SU-DHL-6 (cell line): ENCODE measurements around the gene MYO1F.

ENCODE experiments used
- H2AFZ ChIP-seq: fragments of 200-600 bp; sonication (generic); 2 replicates; pipeline ENCODE4 v1.6.1; 2014; ENCODE audit warnings: low read depth, mild to moderate bottlenecking, moderate library complexity, mixed read lengths, antibody characterized with exemption, low read length; ENCODE audit not compliant: severe bottlenecking
- H3F3A ChIP-seq: fragments of 200-600 bp; shearing (Covaris generic); 2 replicates; pipeline ENCODE4 v1.6.0; 2016; ENCODE audit warnings: antibody characterized with exemption, mild to moderate bottlenecking; ENCODE audit not compliant: insufficient read depth
- H3K27ac ChIP-seq: fragments of 200-600 bp; sonication (generic); 2 replicates; pipeline ENCODE4 v1.5.1; 2016; ENCODE audit warnings: low read depth, mild to moderate bottlenecking, low read length, moderate library complexity, mixed read lengths
- H3K27me3 ChIP-seq: fragments of 200-600 bp; sonication (generic), shearing (Covaris generic); 2 replicates; pipeline ENCODE4 v1.6.0; 2014; ENCODE audit warnings: mild to moderate bottlenecking, low read length
- H3K36me3 ChIP-seq: fragments of 200-600 bp; sonication (generic); 2 replicates; pipeline ENCODE4 v1.6.1; 2014; ENCODE audit warnings: mild to moderate bottlenecking, low read length, mixed read lengths
- H3K4me2 ChIP-seq: fragments of 300-600, 200-600 bp; shearing (Covaris generic), sonication (generic); 2 replicates; pipeline ENCODE4 v1.6.0; 2014; ENCODE audit warnings: low read length, low read depth, mild to moderate bottlenecking; ENCODE audit not compliant: poor library complexity, severe bottlenecking
- H3K4me3 ChIP-seq: fragments of 200-600 bp; sonication (generic); 2 replicates; pipeline ENCODE4 v1.5.1; 2014; ENCODE audit warnings: antibody characterized with exemption, low read length, mild to moderate bottlenecking, mixed read lengths; ENCODE audit not compliant: insufficient read depth, poor library complexity, severe bottlenecking
- H3K79me2 ChIP-seq: fragments of 200-600 bp; sonication (generic); 2 replicates; pipeline ENCODE4 v1.6.1; 2014; ENCODE audit warnings: mild to moderate bottlenecking, low read length, moderate library complexity; ENCODE audit not compliant: insufficient read depth
- H3K9ac ChIP-seq: fragments of 200-600 bp; sonication (generic); 2 replicates; pipeline ENCODE4 v1.7.0; 2014; ENCODE audit warnings: mild to moderate bottlenecking, low read length
- H3K9me2 ChIP-seq: fragments of 200-600 bp; sonication (generic); replicated peaks from 2 replicates; pipeline ENCODE4 v1.6.1; 2014; ENCODE audit warnings: low read length; ENCODE audit not compliant: insufficient read depth
- H3K9me3 ChIP-seq: fragments of 200-600 bp; sonication (generic); 2 replicates; pipeline ENCODE4 v1.6.1; 2014; ENCODE audit warnings: low read length, mixed read lengths; ENCODE audit not compliant: insufficient read depth
- H4K20me1 ChIP-seq: fragments of 200-600 bp; sonication (generic); 2 replicates; pipeline ENCODE4 v1.6.1; 2014; ENCODE audit warnings: low read depth, mild to moderate bottlenecking, antibody characterized with exemption, low read length, moderate library complexity, mixed read lengths
- EZH2phosphoT487 ChIP-seq: fragments of 200-600 bp; sonication (generic), shearing (Covaris generic); conservative IDR thresholded peaks from 2 replicates; pipeline ENCODE4 v1.6.1; 2018; ENCODE audit warnings: mild to moderate bottlenecking, antibody characterized with exemption, low read length, moderate library complexity, mixed read lengths
- TF ChIP-seq, protein P1 (sequence below): fragments of 200-600 bp; sonication (generic); IDR thresholded peaks from one replicate; pipeline ENCODE4 v1.5.1; 2017; ENCODE audit warnings: antibody characterized with exemption, mild to moderate bottlenecking, low read length, moderate library complexity; ENCODE audit not compliant: insufficient read depth, poor library complexity, severe bottlenecking

MYO1F gene

DNA sequence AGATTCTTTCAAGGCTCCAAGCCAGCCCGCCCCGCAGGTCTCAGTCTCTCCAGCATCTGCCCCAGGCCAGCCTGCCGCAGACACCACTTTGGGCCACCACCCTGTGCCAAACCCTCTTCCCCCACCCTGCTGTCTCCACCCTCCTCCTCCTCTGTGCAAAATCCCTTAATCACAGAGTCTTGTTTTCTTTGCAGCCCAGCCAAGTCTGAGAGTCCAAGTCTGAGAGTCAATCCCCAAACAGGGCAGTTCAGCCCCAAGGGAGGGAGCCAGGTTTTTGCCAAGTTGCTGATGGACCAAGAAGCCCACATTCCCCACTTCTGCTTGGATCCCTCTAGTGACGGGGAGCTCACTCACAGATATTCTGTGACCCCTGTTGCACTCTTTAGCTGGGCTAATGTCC lies 30.1 kb upstream of the MYO1F start:
- Histone ChIP-seq H3K9ac (no peak overlapping the region), H3K79me2 (no peaks in the 10 kb centered on the region), H2AFZ (no peak overlapping the region), H3K27me3 (no peaks in the 10 kb centered on the region), H3K36me3 (no peaks in the 10 kb centered on the region), H3K9me2 (no peaks in the 10 kb centered on the region), H3K4me3 (no peak overlapping the region), H3K4me2 (no peak overlapping the region), H3K9me3 (no peaks in the 10 kb centered on the region), H4K20me1 (no peaks in the 10 kb centered on the region), H3K27ac (no peak overlapping the region), H3F3A (no peaks in the 10 kb centered on the region)
- TF ChIP-seq, protein P1, sequence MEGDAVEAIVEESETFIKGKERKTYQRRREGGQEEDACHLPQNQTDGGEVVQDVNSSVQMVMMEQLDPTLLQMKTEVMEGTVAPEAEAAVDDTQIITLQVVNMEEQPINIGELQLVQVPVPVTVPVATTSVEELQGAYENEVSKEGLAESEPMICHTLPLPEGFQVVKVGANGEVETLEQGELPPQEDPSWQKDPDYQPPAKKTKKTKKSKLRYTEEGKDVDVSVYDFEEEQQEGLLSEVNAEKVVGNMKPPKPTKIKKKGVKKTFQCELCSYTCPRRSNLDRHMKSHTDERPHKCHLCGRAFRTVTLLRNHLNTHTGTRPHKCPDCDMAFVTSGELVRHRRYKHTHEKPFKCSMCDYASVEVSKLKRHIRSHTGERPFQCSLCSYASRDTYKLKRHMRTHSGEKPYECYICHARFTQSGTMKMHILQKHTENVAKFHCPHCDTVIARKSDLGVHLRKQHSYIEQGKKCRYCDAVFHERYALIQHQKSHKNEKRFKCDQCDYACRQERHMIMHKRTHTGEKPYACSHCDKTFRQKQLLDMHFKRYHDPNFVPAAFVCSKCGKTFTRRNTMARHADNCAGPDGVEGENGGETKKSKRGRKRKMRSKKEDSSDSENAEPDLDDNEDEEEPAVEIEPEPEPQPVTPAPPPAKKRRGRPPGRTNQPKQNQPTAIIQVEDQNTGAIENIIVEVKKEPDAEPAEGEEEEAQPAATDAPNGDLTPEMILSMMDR: no peak
- no peak for TF ChIP-seq EZH2phosphoT487

DNA sequence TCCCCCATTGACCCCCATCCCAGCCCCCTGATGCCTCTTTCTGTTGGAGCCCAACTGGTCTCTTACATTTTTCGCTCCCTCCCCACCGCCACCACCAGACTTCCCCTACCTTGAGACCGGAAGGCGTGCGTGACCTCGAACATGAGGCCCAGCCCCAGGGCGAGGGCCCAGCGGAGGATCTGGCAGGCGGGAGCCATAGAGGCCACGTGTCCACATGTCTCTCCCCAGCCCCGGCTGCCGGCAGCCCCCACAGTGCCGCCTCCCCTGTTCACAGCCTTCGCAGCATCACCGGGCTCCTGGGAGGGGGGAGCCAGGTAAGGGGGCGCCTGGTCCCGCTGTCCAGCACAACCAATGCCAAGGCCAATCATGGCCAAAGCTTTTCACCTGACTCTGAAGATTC lies 28.3 kb upstream of the MYO1F start:
- Histone ChIP-seq H3K9me2 (no peaks in the 10 kb centered on the region), H3K9ac (no peak overlapping the region), H4K20me1 (no peaks in the 10 kb centered on the region), H3K4me2 (no peak overlapping the region), H3K27ac (no peak overlapping the region), H3K4me3 (no peak overlapping the region), H3K9me3 (no peaks in the 10 kb centered on the region), H3K27me3 (no peaks in the 10 kb centered on the region), H3K36me3 (no peaks in the 10 kb centered on the region), H2AFZ (no peak overlapping the region), H3K79me2 (no peaks in the 10 kb centered on the region), H3F3A (no peaks in the 10 kb centered on the region)
- TF ChIP-seq, protein P1: no peak
- TF ChIP-seq EZH2phosphoT487: no peak

DNA sequence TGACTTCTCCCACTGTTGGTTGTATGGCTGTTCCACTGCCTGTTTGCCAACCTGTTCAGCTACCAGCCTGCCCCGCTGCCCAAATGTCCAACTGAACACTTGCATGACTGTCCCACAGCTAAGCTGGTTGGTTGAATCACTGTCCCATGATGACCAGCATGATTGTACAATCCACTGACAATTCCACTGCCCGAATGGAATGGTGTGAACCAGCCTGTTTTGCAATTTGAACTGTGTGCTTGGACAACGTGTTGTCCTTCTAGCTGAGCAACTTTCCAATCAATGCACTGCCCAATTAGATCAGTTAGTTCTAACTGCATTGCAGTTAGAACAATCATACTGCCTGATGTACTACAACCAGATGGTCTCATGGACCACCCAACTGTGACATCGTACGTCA lies 24.6 kb upstream of the MYO1F start:
- no peaks in the 10 kb centered on the region for H3F3A ChIP-seq
- H3K79me2 ChIP-seq: no peaks in the 10 kb centered on the region
- H3K4me2 ChIP-seq: no peak overlapping the region
- no peak overlapping the region for H3K9ac ChIP-seq
- H3K4me3 ChIP-seq: no peak overlapping the region
- no peak overlapping the region for H2AFZ ChIP-seq
- no peaks in the 10 kb centered on the region for H3K36me3 ChIP-seq
- no peaks in the 10 kb centered on the region for H3K27me3 ChIP-seq
- H4K20me1 ChIP-seq: no peaks in the 10 kb centered on the region
- H3K9me3 ChIP-seq: no peaks in the 10 kb centered on the region
- no peak for TF ChIP-seq EZH2phosphoT487
- TF ChIP-seq, protein P1: no peak
- H3K27ac ChIP-seq: no peak overlapping the region
- H3K9me2 ChIP-seq: no peaks in the 10 kb centered on the region

DNA sequence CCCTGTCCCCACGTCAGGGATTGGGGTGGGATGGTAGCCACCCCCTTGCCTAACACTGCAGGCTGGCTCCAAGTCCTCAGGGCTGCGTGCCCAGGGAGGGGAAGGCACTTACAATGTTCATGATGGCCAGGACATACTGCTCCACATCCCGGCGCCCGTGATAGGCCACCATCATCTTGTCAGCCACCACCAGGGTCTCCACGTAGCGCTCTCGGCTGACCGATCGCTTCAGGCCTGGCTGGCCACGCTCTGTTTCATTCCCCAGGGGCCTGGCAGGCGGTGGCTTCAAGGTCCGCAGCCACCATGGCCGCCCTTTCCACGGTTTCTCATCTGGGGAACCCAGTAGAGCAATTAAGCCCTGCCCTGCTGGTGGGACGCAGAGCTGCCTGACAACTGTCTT lies 23.6 kb upstream of the MYO1F start:
- TF ChIP-seq EZH2phosphoT487: no peak
- Histone ChIP-seq H3K27me3 (no peaks in the 10 kb centered on the region), H3K79me2 (no peaks in the 10 kb centered on the region), H3K27ac (no peak overlapping the region), H3K4me2 (no peak overlapping the region), H4K20me1 (no peaks in the 10 kb centered on the region), H3K9ac (no peak overlapping the region), H3K36me3 (no peaks in the 10 kb centered on the region), H3K9me2 (no peaks in the 10 kb centered on the region), H3K9me3 (no peaks in the 10 kb centered on the region), H3K4me3 (no peak overlapping the region), H2AFZ (no peak overlapping the region), H3F3A (no peaks in the 10 kb centered on the region)
